GM21576 (cell line): ENCODE data around the gene RNF135.
A peak's percentile ranks its signal among the peaks of the same experiment; 100 is the strongest.
"Not testable (repeated sequence)": the region's sequence is repeated elsewhere in the genome, so short reads cannot be mapped to it uniquely, and the experiment has no call there.

Experiments
- ATAC-seq: cut with Tn5 transposase; IDR thresholded peaks from one replicate; pipeline ENCODE4 v1.9.1; 2021; ENCODE audit warnings: mild to moderate bottlenecking, moderate library complexity; ENCODE audit not compliant: unreplicated experiment

The RNF135 gene, protein sequence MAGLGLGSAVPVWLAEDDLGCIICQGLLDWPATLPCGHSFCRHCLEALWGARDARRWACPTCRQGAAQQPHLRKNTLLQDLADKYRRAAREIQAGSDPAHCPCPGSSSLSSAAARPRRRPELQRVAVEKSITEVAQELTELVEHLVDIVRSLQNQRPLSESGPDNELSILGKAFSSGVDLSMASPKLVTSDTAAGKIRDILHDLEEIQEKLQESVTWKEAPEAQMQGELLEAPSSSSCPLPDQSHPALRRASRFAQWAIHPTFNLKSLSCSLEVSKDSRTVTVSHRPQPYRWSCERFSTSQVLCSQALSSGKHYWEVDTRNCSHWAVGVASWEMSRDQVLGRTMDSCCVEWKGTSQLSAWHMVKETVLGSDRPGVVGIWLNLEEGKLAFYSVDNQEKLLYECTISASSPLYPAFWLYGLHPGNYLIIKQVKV

DNA sequence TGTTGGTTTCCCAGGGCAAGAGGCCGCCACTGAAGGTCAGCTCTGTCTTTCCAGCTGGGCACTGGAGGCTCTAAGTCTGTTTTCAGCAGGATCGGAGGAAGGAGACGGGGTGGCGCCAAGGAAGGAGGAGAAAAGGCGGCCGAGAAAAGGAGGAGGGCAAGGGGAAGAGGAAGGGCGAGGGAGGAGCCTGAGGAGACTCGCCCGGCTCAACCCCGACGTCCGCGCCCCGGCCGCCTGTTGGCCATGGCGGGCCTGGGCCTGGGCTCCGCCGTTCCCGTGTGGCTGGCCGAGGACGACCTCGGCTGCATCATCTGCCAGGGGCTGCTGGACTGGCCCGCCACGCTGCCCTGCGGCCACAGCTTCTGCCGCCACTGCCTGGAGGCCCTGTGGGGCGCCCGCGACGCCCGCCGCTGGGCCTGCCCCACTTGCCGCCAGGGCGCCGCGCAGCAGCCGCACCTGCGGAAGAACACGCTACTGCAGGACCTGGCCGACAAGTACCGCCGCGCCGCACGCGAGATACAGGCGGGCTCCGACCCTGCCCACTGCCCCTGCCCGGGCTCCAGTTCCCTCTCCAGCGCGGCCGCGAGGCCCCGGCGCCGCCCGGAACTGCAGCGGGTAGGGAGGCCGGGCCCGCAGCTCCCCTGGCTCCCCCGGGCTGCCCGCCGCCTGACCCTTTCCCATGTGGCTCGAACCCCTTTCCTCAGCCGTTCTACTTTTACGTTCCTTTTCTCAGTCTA lies at the start of gene RNF135:
TSS of gene RNF135 (plus strand) at position 209 of the 737 bp plus-strand sequence. CDS start at position 244, 35 bp downstream.
- ATAC-seq = peak; percentile 46

DNA sequence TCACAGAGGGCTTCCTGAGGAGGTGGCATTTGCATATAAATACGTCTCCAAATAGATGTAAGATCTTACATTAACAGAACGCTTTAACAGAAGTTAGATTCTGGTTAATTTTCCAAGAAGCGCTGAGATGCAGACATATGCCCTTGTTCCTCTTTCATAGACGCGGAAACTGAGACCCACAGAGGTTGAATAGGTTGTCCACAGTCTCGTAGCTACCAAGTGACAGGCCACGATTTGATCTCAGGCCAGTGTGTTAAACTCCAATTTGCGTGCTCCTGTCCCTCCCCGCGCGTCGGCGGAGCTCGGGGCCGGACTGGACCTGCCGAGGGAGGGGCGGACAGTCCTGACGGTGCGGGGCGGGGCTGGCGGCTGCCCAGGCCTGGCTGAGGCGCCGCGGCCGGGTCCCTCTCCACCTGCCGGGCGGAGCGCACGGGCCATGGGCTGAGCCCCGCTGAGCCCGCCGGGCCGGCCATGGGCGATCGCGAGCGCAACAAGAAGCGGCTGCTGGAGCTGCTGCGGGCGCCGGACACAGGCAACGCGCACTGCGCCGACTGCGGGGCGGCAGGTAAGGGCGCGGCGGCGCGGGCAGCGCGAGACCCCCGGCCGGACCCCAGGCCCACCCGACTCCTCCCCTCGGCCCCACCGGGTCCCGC lies 49.2 kb upstream of the RNF135 start, which contains the start of gene ADAP2:
TSS of gene ADAP2 (plus strand) at position 402 of the 653 bp plus-strand sequence. CDS start at position 472, 70 bp downstream.
- no peak for ATAC-seq

GRCh38 chr17:30922235-30923030 lies 48.4 kb upstream of the RNF135 start:
- ATAC-seq = no peak

- ATAC-seq = no peak
These were observed 46.5 kb upstream of the RNF135 start for GRCh38 chr17:30924341-30924740.

GRCh38 chr17:30926516-30926915 lies 44.3 kb upstream of the RNF135 start:
- no peak for ATAC-seq

- ATAC-seq = no peak
These were observed 43.1 kb upstream of the RNF135 start for GRCh38 chr17:30927756-30928155.

GRCh38 chr17:30928584-30928983 lies 42.3 kb upstream of the RNF135 start:
- no peak for ATAC-seq

GRCh38 chr17:30929081-30929633 lies 41.7 kb upstream of the RNF135 start:
- no peak for ATAC-seq

DNA sequence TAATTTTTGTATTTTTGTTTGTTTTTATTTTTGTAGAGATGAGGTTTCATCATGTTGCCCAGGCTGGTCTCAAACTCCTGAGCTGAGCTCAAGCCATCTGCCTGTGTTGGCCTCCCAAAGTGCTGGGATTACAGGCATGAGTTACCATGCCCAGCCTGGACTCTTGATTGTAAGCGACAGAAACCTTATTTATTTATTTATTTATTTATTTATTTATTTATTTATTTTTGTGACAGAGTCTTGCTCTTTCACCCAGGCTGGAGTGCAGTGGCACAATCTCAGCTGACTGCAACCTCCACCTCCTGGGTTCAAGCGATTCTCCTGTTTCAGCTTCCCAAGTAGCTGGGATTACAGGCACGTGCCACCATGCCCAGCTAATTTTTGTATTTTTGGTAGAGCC lies 41.0 kb upstream of the RNF135 start:
- ATAC-seq = not testable (repeated sequence)

DNA sequence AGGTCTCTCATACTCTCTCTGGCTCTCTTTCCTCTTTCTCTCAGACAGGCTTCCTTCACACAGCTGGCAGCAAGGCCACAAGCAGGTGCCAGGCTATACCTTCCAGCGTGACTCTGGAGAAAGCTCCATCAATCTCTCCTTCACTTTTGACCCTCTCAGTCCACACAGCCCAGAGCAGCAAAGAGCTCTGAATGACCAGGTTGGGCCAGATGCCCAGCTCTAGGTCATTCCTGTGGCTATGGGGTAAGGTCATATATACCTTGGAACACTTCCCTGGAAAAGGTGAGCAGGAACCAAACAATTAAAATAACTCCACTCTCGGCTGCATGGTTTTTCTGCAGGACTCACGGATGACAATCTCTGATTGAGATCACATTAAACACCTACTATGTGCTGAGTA lies 40.3 kb upstream of the RNF135 start:
- no peak for ATAC-seq

DNA sequence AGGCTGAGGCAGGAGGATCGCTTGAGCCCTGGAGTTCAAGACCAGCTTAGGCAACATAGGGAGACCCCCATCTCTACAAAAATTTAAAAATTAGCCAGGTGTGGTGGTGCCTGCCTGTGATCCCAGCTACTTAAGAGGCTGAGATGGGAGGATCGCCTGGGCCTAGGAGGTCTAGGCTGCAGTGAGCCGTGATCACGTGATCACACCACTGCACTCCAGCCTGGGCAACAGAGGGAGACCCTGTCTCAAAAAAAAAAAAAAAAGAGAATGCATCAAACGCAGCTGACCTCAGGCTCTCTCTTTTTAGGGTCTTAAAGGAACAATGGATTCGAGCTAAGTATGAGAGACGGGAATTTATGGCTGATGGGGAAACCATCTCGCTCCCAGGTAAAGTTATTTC lies 39.3 kb upstream of the RNF135 start:
- not testable (repeated sequence) for ATAC-seq

GRCh38 chr17:30933966-30934365 lies 36.9 kb upstream of the RNF135 start:
- ATAC-seq = no peak

GRCh38 chr17:30939051-30939689 lies 31.7 kb upstream of the RNF135 start:
- ATAC-seq = no peak

DNA sequence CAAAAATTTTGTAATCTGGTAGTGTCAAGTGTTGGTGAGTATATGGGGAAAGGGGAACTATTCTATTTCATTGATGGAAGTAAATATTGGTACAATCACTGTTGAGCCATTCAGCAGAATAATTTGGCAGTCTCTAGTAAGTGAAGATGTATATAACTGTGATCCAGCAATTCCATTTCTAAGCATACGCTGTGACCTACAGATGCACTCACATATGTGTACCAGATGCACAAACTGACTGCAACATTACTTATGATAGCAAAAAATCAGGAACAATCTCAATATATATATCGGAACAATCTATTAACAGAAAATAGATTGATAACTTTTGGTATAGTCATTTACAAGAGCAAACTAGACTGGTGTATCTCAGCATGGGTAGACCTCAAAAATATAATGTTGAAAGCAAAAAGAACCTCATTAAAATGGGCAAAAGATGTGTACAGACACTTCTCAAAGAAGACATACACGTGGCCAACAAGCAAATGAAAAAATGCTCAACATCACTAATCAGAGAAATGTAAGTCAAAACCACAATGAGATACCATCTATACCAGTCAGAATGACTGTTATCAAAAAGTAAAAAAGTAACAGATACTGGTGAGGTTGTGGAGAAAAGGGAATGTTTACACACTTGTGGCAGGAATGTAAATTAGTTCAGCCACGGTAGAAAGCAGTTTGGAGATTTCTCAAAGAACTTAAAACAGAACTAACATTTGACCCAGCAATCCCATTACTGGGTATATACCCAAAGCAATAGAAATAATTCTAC lies 28.3 kb upstream of the RNF135 start:
- ATAC-seq = no peak

DNA sequence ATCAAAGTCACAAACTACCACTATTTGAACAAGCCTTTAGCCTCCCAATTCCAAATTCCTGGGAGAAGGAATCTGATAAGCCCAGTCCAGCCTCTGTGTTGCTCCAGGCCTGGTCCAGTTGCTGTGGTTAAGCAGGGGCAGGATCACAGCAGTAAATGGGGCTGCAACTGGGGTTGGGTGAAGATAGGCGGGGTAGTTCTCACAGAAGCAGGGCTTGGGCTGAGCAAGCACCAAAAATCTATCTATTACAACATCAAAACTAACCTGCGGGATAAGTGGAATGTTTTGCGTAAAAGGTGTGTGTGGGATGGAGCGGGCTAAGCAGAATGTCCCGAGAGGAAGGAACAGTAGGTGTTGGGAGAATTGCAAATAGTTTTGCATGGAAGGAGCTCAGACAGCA lies 23.0 kb upstream of the RNF135 start:
- ATAC-seq = no peak

- ATAC-seq = no peak
These were observed 20.6 kb upstream of the RNF135 start for GRCh38 chr17:30950189-30950588.

GRCh38 chr17:30950669-30951399 lies 20.0 kb upstream of the RNF135 start:
- ATAC-seq = no peak

DNA sequence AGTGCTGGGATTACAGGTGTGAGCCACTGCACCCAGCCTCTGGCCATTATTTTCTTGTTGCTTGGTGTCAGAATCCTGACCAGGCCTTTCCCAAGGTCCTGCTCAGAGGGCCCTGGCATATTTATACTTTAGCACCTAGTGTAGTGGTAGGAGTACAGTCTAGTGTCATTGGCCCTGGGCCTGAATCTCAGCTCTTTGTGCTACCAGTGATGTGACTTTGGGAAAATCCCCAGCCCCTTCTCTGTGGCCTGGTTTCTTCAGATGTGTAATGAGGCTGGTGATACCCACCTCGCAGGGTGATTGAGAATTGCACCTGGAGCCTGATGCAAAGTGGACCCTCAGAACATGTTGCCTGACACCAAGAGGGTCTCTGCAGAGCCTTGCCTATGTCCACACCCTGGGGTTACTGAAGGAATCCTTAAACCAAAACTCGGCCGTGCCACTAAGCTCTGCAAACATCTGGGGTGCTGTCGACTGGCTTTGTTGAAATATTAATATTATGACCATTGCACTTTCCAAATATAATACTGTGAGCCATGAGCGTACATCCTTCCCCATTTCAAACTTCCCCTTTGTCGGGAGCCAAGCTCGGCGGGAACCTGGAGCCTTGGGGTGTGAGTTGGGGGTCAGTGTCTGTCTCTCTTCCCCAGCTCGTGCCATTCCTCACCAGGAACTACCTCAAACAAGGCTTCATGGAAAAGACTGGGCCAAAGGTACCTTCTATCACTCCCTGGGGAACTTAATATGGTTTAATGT lies 18.0 kb upstream of the RNF135 start:
- no peak for ATAC-seq
